ENCODE measurements around the gene LRRC42. TPM values are rescaled to one million over a fixed set of nuclear protein-coding genes. Genes with fewer than 3 reads are reported as not detected.

Gene LRRC42
- total RNA-seq, 1 experiment from 2014 or later: 38.1 TPM

GRCh38 chr1:53999920-54000319, 53.8 kb downstream of the LRRC42 start:
- TF ChIP-seq JAZF1 (CRISPR knock-in tag; IDR thresholded peaks at IDR 0.05): no peak
- CTCF ChIA-PET: no interaction called here
- Mint-ChIP-seq H3K4me3 (no peak overlapping the region), H3K36me3 (no peaks in the 10 kb centered on the region; the same call in 1 of the 2 replicates), H3K4me1 (no peaks in the 10 kb centered on the region), H3K27ac (no peak overlapping the region), H3K9me3 (peaks cover 14% of the 10 kb centered on the region), H3K27me3 (ENCODE audit: low read depth) (peaks cover 13% of the 10 kb centered on the region)
- ATAC-seq: no peak
- DNase-seq (ENCODE audit: low spot score): no peak
- POLR2A ChIA-PET: interaction anchor here (0.6 kb wide), 1 partner anchor 707 kb away, joined by 3 read pairs; no protein-coding TSS in a partner anchor

GRCh38 chr1:54001591-54001990, 55.4 kb downstream of the LRRC42 start:
- no peaks in the 10 kb centered on the region for H3K4me1 Mint-ChIP-seq
- no peak overlapping the region for H3K4me3 Mint-ChIP-seq
- POLR2A ChIA-PET: no interaction called here
- CTCF ChIA-PET: interaction anchor here (1.8 kb wide), 1 partner anchor 10 kb away, joined by 9 read pairs; no protein-coding TSS in a partner anchor
- DNase-seq (ENCODE audit: low spot score) (no peak), ATAC-seq (no peak)
- H3K27ac Mint-ChIP-seq: no peak overlapping the region
- H3K9me3 Mint-ChIP-seq: peaks cover 19% of the 10 kb centered on the region
- peaks cover 18% of the 10 kb centered on the region for H3K27me3 Mint-ChIP-seq (ENCODE audit: low read depth)
- no peak for TF ChIP-seq EMX1 (CRISPR knock-in tag; IDR thresholded peaks at IDR 0.05)
- TF ChIP-seq JUN (CRISPR knock-in tag; IDR thresholded peaks at IDR 0.05): no peak
- TF ChIP-seq NR3C1 (CRISPR knock-in tag; conservative IDR thresholded peaks at IDR 0.05; ENCODE audit: low read depth): no peak
- no peak for TF ChIP-seq ZNF671 (CRISPR knock-in tag; IDR thresholded peaks at IDR 0.05)
- no peak for TF ChIP-seq RELA (CRISPR knock-in tag; IDR thresholded peaks at IDR 0.05; ENCODE audit: borderline replicate concordance)
- TF ChIP-seq ZBTB21 (CRISPR knock-in tag; IDR thresholded peaks at IDR 0.05; ENCODE audit: borderline replicate concordance): no peak
- TF ChIP-seq ARID4B (CRISPR knock-in tag; IDR thresholded peaks at IDR 0.05; ENCODE audit: borderline replicate concordance): no peak
- TF ChIP-seq ZNF138 (CRISPR knock-in tag; conservative IDR thresholded peaks at IDR 0.05): no peak
- TF ChIP-seq HMGA2 (CRISPR knock-in tag; IDR thresholded peaks at IDR 0.05): no peak
- TF ChIP-seq ZNF281 (CRISPR knock-in tag; IDR thresholded peaks at IDR 0.05): no peak
- TF ChIP-seq TP53 (CRISPR knock-in tag; IDR thresholded peaks at IDR 0.05): no peak
- TF ChIP-seq JAZF1 (CRISPR knock-in tag; IDR thresholded peaks at IDR 0.05): no peak
- no peak for TF ChIP-seq ZNF423 (CRISPR knock-in tag; IDR thresholded peaks at IDR 0.05)
- no peak for TF ChIP-seq HMGXB4 (CRISPR knock-in tag; IDR thresholded peaks at IDR 0.05)
- no peak for TF ChIP-seq ZNF512 (CRISPR knock-in tag; IDR thresholded peaks at IDR 0.05; ENCODE audit: borderline replicate concordance)
- TF ChIP-seq ZNF317 (CRISPR knock-in tag; IDR thresholded peaks at IDR 0.05; ENCODE audit: borderline replicate concordance, low read depth): no peak
- TF ChIP-seq AFF4 (CRISPR knock-in tag; IDR thresholded peaks at IDR 0.05; ENCODE audit: borderline replicate concordance): no peak
- H3K36me3 Mint-ChIP-seq: peaks cover 2% of the 10 kb centered on the region; the same call in 1 of the 2 replicates
